T follicular helper cell (primary cell): ENCODE results near the gene OTULIN.

ENCODE experiments used
- DNase-seq: peaks from one replicate; pipeline ENCODE4 v3.0.0-alpha.2; 2020; ENCODE audit warnings: low read depth

The OTULIN gene

DNA sequence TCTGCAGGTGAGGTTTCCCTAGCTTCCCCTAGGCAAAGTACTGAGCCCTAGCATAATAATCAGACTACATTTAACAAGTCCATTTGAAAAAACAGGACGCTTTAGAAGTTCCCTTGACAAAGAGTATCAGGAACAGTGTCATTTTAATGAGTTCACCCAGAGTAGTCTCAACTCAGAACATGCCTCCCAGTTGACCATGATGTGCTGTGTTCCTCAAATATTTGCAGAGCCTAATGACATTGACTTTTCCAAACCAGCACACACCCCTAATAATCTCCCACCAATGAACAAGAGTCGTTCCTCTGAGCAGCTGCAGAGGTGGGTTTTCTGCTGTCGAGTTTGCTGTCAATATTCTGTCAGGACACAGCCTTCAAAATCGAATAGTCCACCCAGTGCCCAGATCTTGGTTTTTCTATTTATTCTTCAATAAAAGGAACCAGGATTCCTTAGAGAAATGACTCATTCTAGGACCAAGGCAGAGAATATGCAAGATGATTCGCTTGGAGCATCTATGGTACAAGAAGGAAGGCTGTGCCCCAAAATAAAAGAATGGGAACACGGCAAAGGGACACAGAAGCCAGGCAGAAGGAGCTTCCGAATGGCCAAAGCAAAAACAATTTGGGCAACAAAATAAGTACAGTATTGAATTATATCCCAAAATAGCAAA, 57.6 kb downstream of the OTULIN start:
- no peak for DNase-seq

- no peak for DNase-seq
These were observed 58.4 kb downstream of the OTULIN start for GRCh38 chr5:14722923-14723322.

DNA sequence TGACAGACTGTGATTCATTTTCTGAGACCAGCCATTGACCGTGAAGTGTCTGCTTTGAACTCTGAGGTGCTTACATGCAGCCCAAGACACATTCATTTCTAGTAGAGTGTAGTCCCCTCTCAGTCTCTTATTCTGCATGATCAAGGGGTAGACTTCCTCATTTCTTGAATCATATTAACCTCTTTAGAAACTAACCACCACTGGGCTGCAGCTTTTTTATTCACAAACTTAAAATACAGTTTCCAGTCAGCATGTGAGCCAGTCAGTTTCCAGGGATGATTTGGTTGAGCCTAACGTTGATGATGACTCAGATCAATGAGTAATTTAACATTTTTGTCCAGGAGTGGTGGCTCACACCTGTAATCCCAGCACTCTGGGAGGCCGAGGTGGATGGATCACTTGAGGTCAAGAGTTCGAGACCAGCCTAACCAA, 59.2 kb downstream of the OTULIN start:
- DNase-seq, result no peak

DNA sequence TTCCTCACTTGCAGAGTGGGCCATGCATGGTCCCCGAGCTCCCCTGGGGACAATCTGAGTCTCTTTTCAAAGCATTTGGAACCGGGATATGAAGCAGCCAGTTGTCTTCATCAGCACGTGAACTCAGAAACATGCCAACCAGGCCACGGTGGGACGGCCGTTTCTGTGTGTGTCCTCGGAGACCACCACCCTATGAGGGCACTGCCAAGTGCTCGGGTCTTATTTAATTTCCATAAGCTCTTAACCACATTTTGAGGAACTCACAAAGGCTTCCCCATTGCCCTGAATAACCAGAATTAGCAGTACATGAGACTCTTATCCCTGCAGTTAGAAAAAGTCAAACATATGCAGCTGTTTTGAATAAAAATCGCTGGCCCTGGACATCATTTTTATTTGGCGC, 60.1 kb downstream of the OTULIN start:
- no peak for DNase-seq

DNA sequence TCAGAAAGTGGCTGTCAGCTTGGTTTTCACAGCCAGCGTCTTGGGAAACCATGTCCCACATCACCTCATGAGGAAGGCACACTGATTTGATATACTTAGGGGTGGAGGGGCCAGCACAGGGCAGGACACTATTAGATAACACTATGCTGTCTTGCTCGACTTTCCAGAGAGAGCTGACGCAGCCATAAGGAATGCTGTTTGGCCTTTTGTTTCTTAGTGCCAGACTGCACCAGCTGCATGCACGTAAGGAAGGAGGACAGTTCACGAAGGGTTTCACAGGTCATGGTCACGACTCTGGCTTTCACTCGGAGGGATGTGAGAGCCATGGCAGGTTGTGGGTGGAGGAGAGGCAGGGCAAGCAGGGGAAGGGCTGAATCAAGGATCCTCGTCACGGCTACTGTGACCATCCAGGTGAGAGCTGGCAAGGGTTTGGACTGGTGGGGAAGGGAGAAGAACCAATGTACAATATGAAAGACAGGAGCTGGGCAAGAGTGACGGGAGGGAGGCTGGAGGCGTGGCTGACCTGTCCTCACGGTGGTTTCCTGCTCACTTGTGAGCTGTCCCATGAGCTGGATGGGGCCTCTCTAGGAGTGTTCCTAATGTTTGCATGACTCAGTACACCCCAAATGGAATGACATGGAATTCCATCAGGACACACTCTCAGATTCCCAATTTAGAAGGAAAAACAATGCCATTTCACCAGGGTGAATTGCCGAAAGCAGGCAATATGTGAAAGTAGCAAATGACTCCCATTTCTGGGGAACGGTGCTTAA, 61.7 kb downstream of the OTULIN start:
- DNase-seq, result no peak

DNA sequence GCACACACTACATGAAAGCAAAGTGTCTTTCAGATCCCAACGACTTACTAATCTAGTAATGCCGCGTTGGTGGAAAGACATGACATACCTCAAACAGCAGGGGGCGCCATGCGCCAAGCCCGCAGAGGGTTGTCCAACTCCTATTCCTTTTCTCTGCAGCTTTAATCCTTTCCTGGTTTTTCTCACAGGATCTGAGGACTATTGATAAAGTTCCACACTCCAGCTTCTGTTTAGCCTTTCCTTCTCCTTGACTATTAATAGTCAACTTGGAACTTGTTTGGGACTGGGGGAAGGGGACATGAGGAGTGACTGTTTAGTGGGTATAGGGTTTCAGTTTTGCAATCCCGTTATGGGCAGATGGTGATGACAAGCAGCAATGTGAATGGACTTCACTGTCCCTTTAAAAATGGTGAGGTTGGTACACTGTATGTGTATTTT, 62.9 kb downstream of the OTULIN start:
- peak; percentile 55 for DNase-seq

DNA sequence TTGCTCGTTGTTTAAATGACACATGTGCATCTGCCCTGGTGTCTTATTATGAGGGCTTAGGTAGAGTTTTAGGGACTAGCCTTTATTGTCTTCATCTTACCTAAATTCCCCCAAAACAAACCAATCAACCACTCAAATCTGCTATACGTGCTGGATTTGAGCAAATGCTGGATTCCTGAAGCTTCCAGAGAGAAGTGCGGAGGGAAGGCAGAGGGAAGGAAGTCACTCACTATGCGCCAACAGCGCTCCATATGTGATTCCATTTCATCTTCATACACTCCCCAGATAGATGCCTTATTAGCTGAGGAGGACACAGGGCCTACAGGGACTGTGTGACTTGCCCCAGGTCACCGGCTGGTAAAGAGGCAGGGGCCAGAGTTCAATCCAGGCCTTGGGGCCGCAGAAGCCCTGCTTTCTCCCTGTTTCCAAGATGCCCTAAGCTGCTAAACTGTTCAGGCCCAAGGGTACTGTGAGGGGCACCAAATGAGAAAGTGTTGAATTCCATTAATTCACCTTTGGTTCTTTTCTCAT, 63.5 kb downstream of the OTULIN start:
- DNase-seq, result no peak

- DNase-seq, result no peak
These were observed 64.0 kb downstream of the OTULIN start for GRCh38 chr5:14728459-14728938.

- DNase-seq, result no peak
These were observed 65.2 kb downstream of the OTULIN start for GRCh38 chr5:14729448-14730385.

DNA sequence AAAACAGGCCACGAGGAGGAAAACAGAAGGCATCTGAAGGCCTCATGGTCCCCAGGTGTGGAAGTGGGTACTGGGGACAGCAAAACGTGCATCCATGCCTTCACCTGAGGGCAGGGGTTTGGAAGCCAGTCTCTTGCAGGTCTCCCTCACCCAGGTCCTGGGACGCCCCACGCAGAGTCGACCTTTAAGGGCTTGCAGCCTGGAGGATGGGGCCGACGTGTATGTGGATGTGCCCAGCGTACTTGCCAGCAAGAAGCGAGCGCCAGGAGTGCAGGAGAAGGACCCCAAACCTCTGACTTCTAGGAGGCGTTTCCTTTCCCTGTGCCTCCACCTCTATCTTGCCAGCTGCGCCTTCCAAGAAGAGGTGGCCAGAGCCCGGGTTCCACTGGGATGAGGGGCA, 65.9 kb downstream of the OTULIN start:
- no peak for DNase-seq

- DNase-seq, result no peak
These were observed 66.4 kb downstream of the OTULIN start for GRCh38 chr5:14730881-14731280.

DNA sequence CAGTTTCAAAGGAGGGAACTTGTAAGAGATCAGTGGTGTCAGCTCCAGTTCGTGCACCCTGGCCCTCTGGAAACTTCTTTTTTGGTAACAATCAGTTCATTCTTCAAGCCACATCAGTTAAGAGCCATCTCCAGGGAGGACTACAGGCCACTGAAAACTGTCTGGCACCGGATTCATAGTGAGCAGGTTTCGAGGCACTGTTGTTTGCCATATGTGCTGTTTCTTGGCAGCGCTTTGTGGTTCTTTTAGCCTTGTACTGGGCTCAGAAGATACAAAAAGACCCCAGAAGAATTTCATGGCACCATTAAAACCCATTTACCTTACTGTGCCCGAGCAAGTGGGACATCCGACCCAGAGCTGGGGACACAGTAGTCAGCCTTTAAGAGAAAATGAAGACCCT, 68.5 kb downstream of the OTULIN start:
- DNase-seq, result no peak

DNA sequence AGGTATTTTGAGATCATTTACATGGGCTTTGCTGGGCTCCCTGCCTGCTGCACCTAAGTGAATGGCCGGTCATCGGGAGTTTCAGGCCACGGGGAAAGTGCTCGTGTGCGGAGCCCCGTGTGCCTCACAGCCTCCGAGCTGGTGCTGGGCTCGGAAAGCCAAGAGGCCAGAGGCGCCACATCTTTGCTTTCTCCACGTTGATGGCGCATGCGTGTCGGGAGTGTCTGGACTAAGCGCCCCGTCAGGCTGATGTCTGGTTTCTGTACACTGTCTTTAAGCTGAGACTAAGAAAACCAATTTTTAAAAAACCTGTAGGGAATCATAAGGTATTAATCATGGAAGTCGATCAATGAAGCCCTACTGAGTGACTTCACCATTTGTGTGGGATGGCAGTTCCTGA, 69.1 kb downstream of the OTULIN start:
- no peak for DNase-seq

GRCh38 chr5:14734396-14734795, 69.9 kb downstream of the OTULIN start:
- no peak for DNase-seq

- no peak for DNase-seq
These were observed 71.4 kb downstream of the OTULIN start for GRCh38 chr5:14735944-14736343.

- DNase-seq, result no peak
These were observed 72.8 kb downstream of the OTULIN start for GRCh38 chr5:14737291-14737690.

- DNase-seq, result no peak
These were observed 73.5 kb downstream of the OTULIN start for GRCh38 chr5:14738050-14738449.

DNA sequence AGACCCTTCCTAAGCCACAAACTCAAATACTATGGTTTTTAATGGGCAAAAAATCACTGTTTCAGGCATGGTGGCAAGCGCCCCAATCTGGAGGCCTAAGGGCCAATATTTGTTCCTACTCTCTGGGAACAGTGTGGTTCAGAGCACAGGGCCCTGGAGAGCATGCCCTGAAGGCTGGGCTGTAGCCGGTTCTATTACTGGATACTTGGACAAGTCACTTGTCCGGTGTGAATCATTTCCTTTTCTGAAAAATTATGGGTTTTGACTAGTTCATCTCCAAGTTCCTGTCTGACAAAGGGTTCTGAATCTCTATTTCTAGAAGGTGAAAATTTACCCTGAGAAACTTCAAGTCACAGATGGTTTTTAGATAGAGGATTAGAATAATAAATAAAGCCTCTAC, 75.0 kb downstream of the OTULIN start:
- no peak for DNase-seq

GRCh38 chr5:14739981-14740380, 75.5 kb downstream of the OTULIN start:
- no peak for DNase-seq

DNA sequence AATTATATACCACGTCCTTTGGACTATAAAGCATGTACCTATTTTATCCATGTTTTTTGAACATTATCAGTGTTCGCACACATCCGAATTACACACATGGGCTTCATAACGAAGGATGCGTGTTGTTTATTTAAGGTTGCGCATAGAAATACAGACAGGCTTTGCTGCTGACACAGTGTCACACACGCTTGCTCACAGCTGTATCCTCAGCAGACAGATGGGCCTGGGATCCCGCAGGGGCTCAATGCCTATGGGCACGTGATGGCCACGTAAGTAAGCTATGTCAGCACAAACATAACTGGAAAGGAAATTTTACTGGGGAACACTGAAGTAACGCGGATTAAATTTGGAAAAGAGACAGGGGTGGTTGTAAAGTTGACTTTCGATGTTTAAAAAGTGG, 76.6 kb downstream of the OTULIN start:
- DNase-seq, result no peak

DNA sequence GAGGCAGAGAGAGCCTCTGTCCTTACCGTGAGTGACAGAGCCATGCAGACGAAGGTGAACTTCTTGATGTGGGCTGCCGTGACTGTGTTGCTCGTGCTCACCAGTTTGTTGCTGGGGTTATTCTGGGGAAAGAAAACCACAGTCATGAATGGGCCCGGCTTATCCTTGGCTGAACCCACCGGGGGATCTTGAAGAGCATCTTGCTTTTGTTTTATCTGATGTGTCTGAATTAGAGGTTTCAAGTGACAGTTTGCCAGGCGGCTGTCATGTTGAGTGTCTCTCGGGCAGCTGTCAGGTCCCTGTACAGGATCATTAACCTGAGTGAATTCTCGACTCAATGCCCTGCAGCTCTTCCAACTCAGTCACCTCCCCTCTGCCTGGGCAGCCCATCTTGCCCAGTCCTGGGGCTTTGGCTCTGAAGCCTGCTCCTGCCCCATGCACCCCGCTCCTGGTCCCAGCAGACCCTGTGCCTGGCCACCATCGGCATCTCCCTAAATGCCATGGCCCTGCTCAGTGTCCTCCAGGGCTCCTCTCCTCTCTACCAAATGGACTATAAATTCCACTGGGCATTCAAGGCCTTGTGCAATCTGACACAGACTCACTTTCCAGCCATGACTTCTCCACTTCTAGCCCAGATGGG, 77.4 kb downstream of the OTULIN start:
- DNase-seq, result no peak

- DNase-seq, result no peak
These were observed 78.0 kb downstream of the OTULIN start for GRCh38 chr5:14742498-14742897.
